Measurements from ENCODE around the gene ZNF536. TPM values are rescaled to one million over a fixed set of nuclear protein-coding genes. Genes with fewer than 3 reads are reported as not detected.
A peak's percentile ranks its signal among the peaks of the same experiment; 100 is the strongest.

Gene ZNF536
- total and polyA plus RNA-seq, 9 of the 15 experiments (the other 6 are each of a cell fraction or from before 2014, with no cell fraction given) = not detected

DNA sequence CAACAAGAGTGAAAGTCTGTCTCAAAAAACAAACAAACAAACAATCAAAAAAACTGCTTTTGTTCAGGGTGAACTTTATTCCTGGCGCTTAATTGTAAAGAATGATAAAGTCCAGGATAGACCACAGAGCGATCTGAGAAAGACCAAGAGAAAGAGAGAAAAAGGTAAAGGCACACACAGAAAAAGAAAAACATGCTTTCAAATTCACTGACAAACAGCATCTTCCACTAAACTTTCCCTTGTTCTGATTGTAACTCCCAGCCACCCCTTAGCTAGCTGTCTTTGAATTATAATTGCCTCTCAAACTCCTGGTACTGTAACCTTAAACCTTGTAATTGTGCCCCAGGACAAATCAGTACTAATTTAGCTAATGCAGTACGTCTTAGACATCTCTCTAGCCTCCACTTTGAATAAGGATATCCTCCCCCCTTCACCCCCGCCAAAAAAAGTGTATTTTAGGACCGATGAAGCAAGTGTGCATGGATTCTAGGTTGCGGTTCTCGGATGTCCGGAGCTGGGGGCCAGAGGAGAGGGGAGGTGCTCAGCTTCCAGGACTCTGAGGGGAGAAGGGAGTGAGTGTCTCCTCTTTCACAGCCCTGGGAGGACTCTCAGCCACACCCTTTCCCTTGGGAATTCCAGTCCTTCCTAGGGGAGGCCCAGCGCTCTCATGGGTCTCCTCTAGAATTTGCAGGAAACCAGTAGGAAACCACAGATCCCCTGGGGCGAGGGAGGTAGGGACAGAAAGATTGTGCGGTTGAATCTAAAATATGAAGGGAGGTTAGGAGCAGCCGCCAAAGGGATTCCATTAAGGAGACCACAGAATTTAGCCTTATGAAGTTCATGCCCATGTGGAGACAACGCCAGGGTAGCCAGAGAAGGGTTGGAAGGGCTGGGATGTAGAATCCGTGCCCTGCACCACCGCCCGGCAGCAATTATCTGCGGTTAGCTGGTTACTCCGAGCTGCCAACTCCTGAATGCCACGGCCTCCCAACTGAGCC lies 19.7 kb downstream of the ZNF536 start:
- H3K79me2 ChIP-seq (ENCODE audit: control insufficient read depth, insufficient read depth, low read length) = no peaks in the 10 kb centered on the region
- no peak overlapping the region for H3K4me2 ChIP-seq (ENCODE audit: insufficient read depth, low read length)
- no peak overlapping the region for H3K27ac ChIP-seq (ENCODE audit: extremely low read depth, low read depth, low read length)
- H3K4me3 ChIP-seq = no peak overlapping the region
- FAIRE-seq (no peak), ATAC-seq (no peak), DNase-seq (ENCODE audit: extremely low read depth in 1 of 4, low spot score in 3 of 4) (no peak)
- no peak overlapping the region for H3K9ac ChIP-seq (ENCODE audit: insufficient read depth in 1 of 2, low read depth in 2 of 2, low read length in 2 of 2)
- in situ Hi-C loops (cut with MboI) = no loop called here
- CTCF ChIA-PET (ENCODE audit: low intra/inter-chr PET ratio) = no interaction called here
- BruUV-seq (replicated peaks) = no TSS peak
- H3K9me3 ChIP-seq (replicated peaks; ENCODE audit: control insufficient read depth, insufficient read depth, low read depth, low read length) = no peaks in the 10 kb centered on the region
- no peaks in the 10 kb centered on the region for H3K4me1 ChIP-seq (replicated peaks in 1 of 2; ENCODE audit: control insufficient read depth in 2 of 2, insufficient read depth in 2 of 2, low read length in 2 of 2)
- no peak for TF ChIP-seq CBFB (CRISPR knock-in tag; IDR thresholded peaks at IDR 0.05)
- TF ChIP-seq, protein P1, sequence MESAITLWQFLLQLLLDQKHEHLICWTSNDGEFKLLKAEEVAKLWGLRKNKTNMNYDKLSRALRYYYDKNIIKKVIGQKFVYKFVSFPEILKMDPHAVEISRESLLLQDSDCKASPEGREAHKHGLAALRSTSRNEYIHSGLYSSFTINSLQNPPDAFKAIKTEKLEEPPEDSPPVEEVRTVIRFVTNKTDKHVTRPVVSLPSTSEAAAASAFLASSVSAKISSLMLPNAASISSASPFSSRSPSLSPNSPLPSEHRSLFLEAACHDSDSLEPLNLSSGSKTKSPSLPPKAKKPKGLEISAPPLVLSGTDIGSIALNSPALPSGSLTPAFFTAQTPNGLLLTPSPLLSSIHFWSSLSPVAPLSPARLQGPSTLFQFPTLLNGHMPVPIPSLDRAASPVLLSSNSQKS (CRISPR knock-in tag; IDR thresholded peaks at IDR 0.05) = no peak
- no peaks in the 10 kb centered on the region; the same call in 1 of the 2 replicates for H4K20me1 ChIP-seq (replicated peaks; ENCODE audit: control insufficient read depth, insufficient read depth, low read length)
- WGBS (ENCODE audit: insufficient coverage, low coverage, missing lambda C conversion rate) = 2% methylated on average over 18 of the region's 19 CpGs
- no peak overlapping the region for H2AFZ ChIP-seq (ENCODE audit: low read depth, low read length)
- peaks cover 0 to 6% of the 10 kb centered on the region in 2 experiments; a peak in 1 of 5 replicates for H3K27me3 ChIP-seq (ENCODE audit: control insufficient read depth in 2 of 2, insufficient read depth in 2 of 2, low read length in 2 of 2)
- no peaks in the 10 kb centered on the region for H3K36me3 ChIP-seq (ENCODE audit: control insufficient read depth, insufficient read depth, low read length)
- H3K9me1 ChIP-seq (ENCODE audit: control insufficient read depth, insufficient read depth, low read length) = no peaks in the 10 kb centered on the region
- POLR2A ChIA-PET = interaction anchor here (0.6 kb wide), 1 partner anchor 768 kb away, joined by 3 read pairs; no protein-coding TSS in a partner anchor
- intact Hi-C loops (cut with micrococcal nuclease) = no loop called here

GRCh38 chr19:30393046-30393445 lies 20.9 kb downstream of the ZNF536 start:
- Histone ChIP-seq H3K27me3 (ENCODE audit: control insufficient read depth in 2 of 2, insufficient read depth in 2 of 2, low read length in 2 of 2) (peaks cover 0 to 6% of the 10 kb centered on the region in 2 experiments; a peak in 1 of 5 replicates), H3K4me2 (ENCODE audit: insufficient read depth, low read length) (no peak overlapping the region), H3K9me1 (ENCODE audit: control insufficient read depth, insufficient read depth, low read length) (no peaks in the 10 kb centered on the region), H4K20me1 (replicated peaks; ENCODE audit: control insufficient read depth, insufficient read depth, low read length) (no peaks in the 10 kb centered on the region), H3K36me3 (ENCODE audit: control insufficient read depth, insufficient read depth, low read length) (no peaks in the 10 kb centered on the region), H3K9ac (ENCODE audit: insufficient read depth in 1 of 2, low read depth in 2 of 2, low read length in 2 of 2) (no peak overlapping the region), H3K4me1 (replicated peaks in 1 of 2; ENCODE audit: control insufficient read depth in 2 of 2, insufficient read depth in 2 of 2, low read length in 2 of 2) (no peaks in the 10 kb centered on the region), H3K27ac (ENCODE audit: extremely low read depth, low read depth, low read length) (no peak overlapping the region), H3K79me2 (ENCODE audit: control insufficient read depth, insufficient read depth, low read length) (no peaks in the 10 kb centered on the region), H3K4me3 (no peak overlapping the region), H2AFZ (ENCODE audit: low read depth, low read length) (no peak overlapping the region), H3K9me3 (replicated peaks; ENCODE audit: control insufficient read depth, insufficient read depth, low read depth, low read length) (no peaks in the 10 kb centered on the region)
- TF ChIP-seq ZNF24 (IDR thresholded peaks at IDR 0.05) = peak; percentile 21; the same call in 1 of the 2 replicates
- no peak for TF ChIP-seq SMARCA4 (IDR thresholded peaks at IDR 0.05)
- no TSS peak for BruUV-seq (replicated peaks)
- FAIRE-seq = no peak
- DNase-seq (ENCODE audit: extremely low read depth in 1 of 4, low spot score in 3 of 4) = no peak
- intact Hi-C loops (cut with micrococcal nuclease) = no loop called here
- in situ Hi-C loops (cut with MboI) = no loop called here
- no peak for ATAC-seq
- WGBS (ENCODE audit: insufficient coverage, low coverage, missing lambda C conversion rate) = 0% methylated on average over 5 of the region's 5 CpGs
- ChIA-PET CTCF (ENCODE audit: low intra/inter-chr PET ratio) (no interaction called here), POLR2A (no interaction called here)
